Neural progenitor cell (in vitro differentiated cells): ENCODE measurements around the gene KCNMB2. TPM values are rescaled to one million over a fixed set of nuclear protein-coding genes. Genes with fewer than 3 reads are reported as not detected.

ENCODE experiments used
- DNase-seq: peaks from one replicate; pipeline ENCODE4 v3.0.0-alpha.2; 2016; ENCODE audit warnings: low spot score
- H2AFZ ChIP-seq: fragments of 200-600 bp; sonication (generic); replicated peaks from 2 replicates; pipeline ENCODE4 v1.6.1; 2016; ENCODE audit warnings: antibody characterized with exemption
- H3F3A ChIP-seq: fragments of 200-600 bp; sonication (generic); 2 replicates; pipeline ENCODE4 v1.6.1; 2016; ENCODE audit warnings: antibody characterized with exemption, low read depth
- H3K27ac ChIP-seq: fragments of 200-600 bp; sonication (generic); 2 replicates; pipeline ENCODE4 v1.5.1; 2016; ENCODE audit warnings: mild to moderate bottlenecking
- H3K27me3 ChIP-seq: fragments of 200-600 bp; sonication (generic); 2 replicates; pipeline ENCODE4 v1.6.1; 2016; ENCODE audit warnings: mild to moderate bottlenecking, moderate library complexity
- H3K36me3 ChIP-seq: fragments of 200-600 bp; sonication (generic); 2 replicates; pipeline ENCODE4 v1.5.1; 2016
- H3K4me1 ChIP-seq: fragments of 200-600 bp; sonication (generic); 2 replicates; pipeline ENCODE4 v1.6.1; 2016; ENCODE audit warnings: mixed run types
- H3K4me2 ChIP-seq: fragments of 200-600 bp; sonication (generic); 2 replicates; pipeline ENCODE4 v1.6.1; 2016
- H3K4me3 ChIP-seq: fragments of 200-600 bp; sonication (generic); 2 replicates; pipeline ENCODE4 v1.5.1; 2016
- H3K79me2 ChIP-seq: fragments of 200-600 bp; sonication (generic); 2 replicates; pipeline ENCODE4 v1.6.1; 2016; ENCODE audit warnings: low read depth
- H3K9ac ChIP-seq: fragments of 200-600 bp; sonication (generic); 2 replicates; pipeline ENCODE4 v1.6.1; 2016
- H3K9me3 ChIP-seq: fragments of 200-600 bp; sonication (generic); 2 replicates; pipeline ENCODE4 v1.5.1; 2016; ENCODE audit warnings: low read depth
- H4K20me1 ChIP-seq: fragments of 200-600 bp; sonication (generic); 2 replicates; pipeline ENCODE4 v1.6.1; 2016; ENCODE audit warnings: low read depth
- H3K27ac Mint-ChIP-seq: 3 replicates; pipeline ENCODE4 v1.8.0; 2021; ENCODE audit warnings: mixed read lengths
- H3K27me3 Mint-ChIP-seq: 2 replicates; pipeline ENCODE4 v1.8.0; 2022; ENCODE audit warnings: low read depth, mild to moderate bottlenecking, inconsistent platforms, moderate library complexity, mixed read lengths; ENCODE audit not compliant: insufficient read depth
- H3K36me3 Mint-ChIP-seq: 3 replicates; pipeline ENCODE4 v1.8.0; 2021; ENCODE audit warnings: mixed read lengths
- H3K4me1 Mint-ChIP-seq: 3 replicates; pipeline ENCODE4 v1.8.0; 2021; ENCODE audit warnings: mixed read lengths
- H3K4me3 Mint-ChIP-seq: 3 replicates; pipeline ENCODE4 v1.8.0; 2021; ENCODE audit warnings: mild to moderate bottlenecking, moderate library complexity, mixed read lengths
- H3K9me3 Mint-ChIP-seq: 3 replicates; pipeline ENCODE4 v1.8.0; 2020; ENCODE audit warnings: mixed read lengths
- CTCF ChIP-seq: fragments of 200-600 bp; sonication (generic); IDR thresholded peaks from 2 replicates; pipeline ENCODE4 v1.5.1; 2017; ENCODE audit warnings: antibody characterized with exemption, mild to moderate bottlenecking
- EZH2 ChIP-seq: fragments of 200-600 bp; sonication (generic); IDR thresholded peaks from 2 replicates; pipeline ENCODE4 v1.6.1; 2017; ENCODE audit warnings: antibody characterized with exemption, mild to moderate bottlenecking, moderate library complexity
- EZH2phosphoT487 ChIP-seq: fragments of 200-600 bp; sonication (generic); IDR thresholded peaks from 2 replicates; pipeline ENCODE4 v1.6.1; 2017; ENCODE audit warnings: antibody characterized with exemption
- total RNA-seq: library from RNA; depleted of rRNA; stranded (reverse); fragments of >200 nt; gene quantifications from 2 replicates; pipeline ENCODE4 v1.2.3, GENCODE V29; 2015; ENCODE audit warnings: low replicate concordance

Gene KCNMB2
- total RNA-seq, 1 donor from 2014 or later, result not detected

DNA sequence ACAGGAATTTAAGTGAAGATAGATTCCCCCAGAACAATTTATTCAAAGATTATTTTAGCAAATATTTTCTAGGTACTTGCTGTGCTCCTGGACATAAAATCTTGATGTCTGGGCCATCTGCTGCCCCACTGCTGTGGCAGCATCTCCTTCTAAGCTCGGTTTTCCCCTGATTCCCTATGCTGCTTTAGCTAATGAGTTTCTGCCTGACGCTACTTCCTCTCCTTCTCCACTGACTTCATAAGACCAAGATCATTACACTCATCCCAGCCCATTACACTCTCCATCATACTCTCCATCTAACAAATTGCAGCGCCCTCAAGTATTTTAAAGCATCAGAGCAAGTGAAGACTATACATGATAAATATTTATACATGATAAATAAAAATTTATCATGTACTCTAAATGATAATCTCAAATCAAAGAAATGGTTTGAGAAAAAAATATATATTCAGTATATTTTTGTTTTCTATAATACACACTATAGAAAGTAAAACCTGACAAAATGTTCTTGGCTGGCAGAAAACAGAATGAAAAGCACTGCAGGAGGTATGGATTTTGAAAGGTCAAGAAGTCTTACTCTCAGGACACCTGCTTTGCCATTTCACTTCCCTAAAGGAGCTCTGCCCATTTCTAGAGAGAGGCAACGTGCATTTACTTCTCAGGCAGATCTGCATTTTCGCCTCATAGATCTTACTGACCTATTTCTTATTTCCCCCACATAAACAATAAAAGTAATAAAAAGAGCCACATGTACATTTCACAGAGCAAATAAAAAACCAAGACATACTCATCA, 232.0 kb downstream of the KCNMB2 start:
- Mint-ChIP-seq H3K27ac (peak overlapping the region; percentile 20), H3K4me1 (peaks cover 7% of the 10 kb centered on the region), H3K9me3 (no peaks in the 10 kb centered on the region), H3K4me3 (no peak overlapping the region), H3K36me3 (no peaks in the 10 kb centered on the region), H3K27me3 (peaks cover 2% of the 10 kb centered on the region)
- TF ChIP-seq EZH2phosphoT487 (no peak), EZH2 (no peak), CTCF (no peak)
- Histone ChIP-seq H3K27me3 (no peaks in the 10 kb centered on the region), H3K9me3 (no peaks in the 10 kb centered on the region), H3K79me2 (no peaks in the 10 kb centered on the region), H3K4me1 (peaks cover 9% of the 10 kb centered on the region), H3K27ac (no peak overlapping the region), H3K4me2 (peak overlapping the region; percentile 26), H2AFZ (no peak overlapping the region), H3K9ac (no peak overlapping the region), H4K20me1 (no peaks in the 10 kb centered on the region), H3K36me3 (no peaks in the 10 kb centered on the region), H3F3A (no peaks in the 10 kb centered on the region), H3K4me3 (no peak overlapping the region)
- peak; percentile 41 for DNase-seq

DNA sequence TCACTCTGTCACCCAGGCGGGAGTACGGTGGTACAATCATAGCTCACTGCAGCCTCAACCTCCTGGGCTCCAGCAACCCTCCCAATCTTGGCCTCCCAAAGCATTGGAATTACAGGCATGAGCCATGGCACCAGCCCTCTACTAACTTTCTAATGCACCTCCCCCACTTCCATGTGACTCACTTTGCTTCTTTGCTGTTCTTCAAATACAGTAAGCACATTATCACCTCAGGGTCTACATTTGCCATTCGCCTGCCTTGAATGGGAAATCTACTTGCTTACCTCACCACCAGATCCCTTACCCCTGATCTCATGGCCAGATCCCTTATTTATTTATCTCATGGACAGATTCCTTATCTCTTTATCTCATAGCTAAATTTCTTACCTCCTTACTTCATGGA, 235.3 kb downstream of the KCNMB2 start:
- Histone ChIP-seq H4K20me1 (no peaks in the 10 kb centered on the region), H3F3A (no peaks in the 10 kb centered on the region), H3K27ac (no peak overlapping the region), H3K4me1 (peaks cover 9% of the 10 kb centered on the region), H3K4me3 (no peak overlapping the region), H3K9me3 (no peaks in the 10 kb centered on the region), H3K36me3 (no peaks in the 10 kb centered on the region), H3K9ac (no peak overlapping the region), H3K79me2 (no peaks in the 10 kb centered on the region), H3K4me2 (no peak overlapping the region), H2AFZ (no peak overlapping the region), H3K27me3 (no peaks in the 10 kb centered on the region)
- Mint-ChIP-seq H3K27ac (no peak overlapping the region), H3K4me3 (no peak overlapping the region), H3K9me3 (no peaks in the 10 kb centered on the region), H3K27me3 (peaks cover 2% of the 10 kb centered on the region), H3K4me1 (peaks cover 7% of the 10 kb centered on the region), H3K36me3 (no peaks in the 10 kb centered on the region)
- DNase-seq, result no peak
- TF ChIP-seq EZH2phosphoT487 (no peak), EZH2 (no peak), CTCF (no peak)

GRCh38 chr3:178772746-178773145, 236.5 kb downstream of the KCNMB2 start:
- no peak overlapping the region for H3K4me3 ChIP-seq
- H3K36me3 ChIP-seq, result no peaks in the 10 kb centered on the region
- Mint-ChIP-seq H3K4me3 (no peak overlapping the region), H3K9me3 (no peaks in the 10 kb centered on the region), H3K27ac (no peak overlapping the region), H3K4me1 (peaks cover 7% of the 10 kb centered on the region), H3K36me3 (no peaks in the 10 kb centered on the region), H3K27me3 (peaks cover 2% of the 10 kb centered on the region)
- no peak overlapping the region for H2AFZ ChIP-seq
- peaks cover 9% of the 10 kb centered on the region for H3K4me1 ChIP-seq
- no peak overlapping the region for H3K4me2 ChIP-seq
- no peak for DNase-seq
- TF ChIP-seq EZH2 (no peak), EZH2phosphoT487 (no peak), CTCF (no peak)
- no peaks in the 10 kb centered on the region for H4K20me1 ChIP-seq
- no peak overlapping the region for H3K27ac ChIP-seq
- no peaks in the 10 kb centered on the region for H3K9me3 ChIP-seq
- no peak overlapping the region for H3K9ac ChIP-seq
- no peaks in the 10 kb centered on the region for H3K79me2 ChIP-seq
- H3K27me3 ChIP-seq, result no peaks in the 10 kb centered on the region
- no peaks in the 10 kb centered on the region for H3F3A ChIP-seq
